ENCODE results near the gene HINFP. TPM values are rescaled to one million over a fixed set of nuclear protein-coding genes. Genes with fewer than 3 reads are reported as not detected.

Gene HINFP
- total RNA-seq, 1 experiment from 2014 or later: 38.1 TPM

GRCh38 chr11:119078675-119079420 lies 42.5 kb upstream of the HINFP start:
- intact Hi-C loops (cut with micrococcal nuclease): no loop called here
- no peaks in the 10 kb centered on the region for H3K27me3 ChIP-seq (ENCODE audit: insufficient read depth, low read length)
- no peak for DNase-seq (ENCODE audit: low read depth, low spot score)

More at GRCh38 chr11:119078675-119079420, 42.5 kb upstream of the HINFP start:
- ChIA-PET POLR2A (no interaction called here), RAD21 (ENCODE audit: low non-redundant PET in 1 of 2, low total read pairs in 2 of 2, uncharacterized antibody in 2 of 2, unreplicated experiment in 2 of 2) (no interaction called here), CTCF (no interaction called here)
- Histone ChIP-seq H3K9me2 (ENCODE audit: insufficient read depth) (no peaks in the 10 kb centered on the region), H3K4me3 (replicated peaks in 1 of 2; ENCODE audit: low read depth in 1 of 2, low read length in 2 of 2) (no peak overlapping the region), H3K9ac (ENCODE audit: low read length) (no peak overlapping the region), H3K4me1 (ENCODE audit: control insufficient read depth in 1 of 2, insufficient read depth in 2 of 2, low read length in 2 of 2) (peaks cover 0 to 3% of the 10 kb centered on the region in 2 experiments; a peak in 1 of 4 replicates), H3K79me2 (ENCODE audit: insufficient read depth, low read length) (no peaks in the 10 kb centered on the region), H3K27ac (ENCODE audit: low read depth, low read length) (no peak overlapping the region), H3K36me3 (ENCODE audit: control insufficient read depth in 1 of 2, insufficient read depth in 2 of 2, low read length in 2 of 2) (peaks cover 18 to 20% of the 10 kb centered on the region in 2 experiments; a peak in 3 of 4 replicates), H4K20me1 (ENCODE audit: insufficient read depth) (no peaks in the 10 kb centered on the region), H3K9me3 (ENCODE audit: control insufficient read depth in 1 of 2, insufficient read depth in 1 of 2, low read depth in 1 of 2, low read length in 2 of 2) (no peaks in the 10 kb centered on the region), H2AFZ (ENCODE audit: low read depth, low read length, poor library complexity, severe bottlenecking) (no peak overlapping the region), H3K4me2 (ENCODE audit: low read length) (no peak overlapping the region)
- no peak for ATAC-seq
- no peak for TF ChIP-seq ZBTB33 (IDR thresholded peaks at IDR 0.05; ENCODE audit: extremely low read depth, insufficient replicate concordance, low read length)
- no peak for TF ChIP-seq SRF (IDR thresholded peaks at IDR 0.05; ENCODE audit: low read depth)
- TF ChIP-seq RAD21 (IDR thresholded peaks at IDR 0.05; ENCODE audit: low read depth): no peak
- no peak for TF ChIP-seq YY1 (IDR thresholded peaks at IDR 0.05; ENCODE audit: extremely low read depth, insufficient replicate concordance, low read depth, low read length)
- TF ChIP-seq EGR1 (IDR thresholded peaks at IDR 0.05; ENCODE audit: low read depth): no peak
- no TSS peak for BruUV-seq (replicated peaks)

All from HCT116 (cell line).